Non-pigmented ciliary epithelial cell (primary cell): ENCODE data around the gene DES.

Experiments
- DNase-seq: peaks from one replicate; pipeline ENCODE4 v3.0.0-alpha.2; 2010; ENCODE audit warnings: low read depth

Gene DES

GRCh38 chr2:219419331-219420197, 1.4 kb downstream of the DES start:
- DNase-seq, result no peak

GRCh38 chr2:219420687-219421086, 2.5 kb downstream of the DES start:
- DNase-seq, result no peak

- DNase-seq, result no peak
Measured at GRCh38 chr2:219421323-219421722, 3.1 kb downstream of the DES start.

- DNase-seq, result no peak
Measured at GRCh38 chr2:219422952-219423534, 4.9 kb downstream of the DES start.

- DNase-seq, result no peak
Measured at GRCh38 chr2:219423652-219424377, 5.6 kb downstream of the DES start.

- no peak for DNase-seq
Measured at GRCh38 chr2:219425238-219426067, 7.3 kb downstream of the DES start.

GRCh38 chr2:219426068-219426443, 7.9 kb downstream of the DES start:
- DNase-seq, result no peak

GRCh38 chr2:219426534-219427136, 8.5 kb downstream of the DES start:
- DNase-seq, result no peak

- DNase-seq, result no peak
Measured at GRCh38 chr2:219428469-219428868, 10.3 kb downstream of the DES start.

GRCh38 chr2:219429958-219430606, 11.9 kb downstream of the DES start:
- no peak for DNase-seq

GRCh38 chr2:219430633-219431615, 12.7 kb downstream of the DES start:
- no peak for DNase-seq

GRCh38 chr2:219433666-219434467, 15.7 kb downstream of the DES start:
- DNase-seq, result no peak

GRCh38 chr2:219434468-219434717, 16.2 kb downstream of the DES start:
- DNase-seq, result no peak

GRCh38 chr2:219434718-219435525, 16.7 kb downstream of the DES start, which contains the start of gene SPEG:
Gene SPEG, plus strand, starts transcription at chr2:219434843. Its CDS starts 135 bp downstream, at chr2:219434978.
- DNase-seq, result no peak

GRCh38 chr2:219435701-219436100, 17.5 kb downstream of the DES start:
- no peak for DNase-seq

GRCh38 chr2:219436491-219436890, 18.3 kb downstream of the DES start:
- no peak for DNase-seq

- no peak for DNase-seq
Measured at GRCh38 chr2:219437141-219437540, 19.0 kb downstream of the DES start.

GRCh38 chr2:219437690-219438206, 19.6 kb downstream of the DES start:
- DNase-seq, result no peak
